ENCODE data around the gene QRFP.
"Not testable (repeated sequence)": the region's sequence is repeated elsewhere in the genome, so short reads cannot be mapped to it uniquely, and the experiment has no call there.

Gene QRFP

DNA sequence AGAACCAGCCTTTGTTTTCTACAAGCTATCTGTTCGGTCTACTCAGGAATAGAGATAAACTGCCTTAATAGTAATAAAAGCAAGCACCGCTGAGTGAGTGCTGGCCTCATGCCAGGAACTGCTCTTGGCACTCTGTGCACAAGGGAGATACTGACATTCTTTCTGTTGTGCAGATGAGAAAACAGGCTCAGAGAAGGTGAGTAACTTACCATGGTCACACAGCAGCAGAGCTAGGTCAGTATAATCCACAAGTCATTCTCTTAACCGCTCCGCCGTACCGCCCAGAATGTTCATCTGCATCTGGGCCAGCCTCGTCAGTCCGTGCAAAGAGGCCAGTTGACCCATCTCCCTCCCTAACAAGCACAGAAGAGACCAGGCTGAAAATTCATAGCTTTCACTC, 27.4 kb downstream of the QRFP start:
- no peak for DNase-seq

- DNase-seq = no peak
Observed at GRCh38 chr9:130868230-130868629, 28.4 kb downstream of the QRFP start.

GRCh38 chr9:130867556-130867955, 29.1 kb downstream of the QRFP start:
- DNase-seq = no peak

- no peak for DNase-seq
Observed at GRCh38 chr9:130866474-130866965, 30.1 kb downstream of the QRFP start.

DNA sequence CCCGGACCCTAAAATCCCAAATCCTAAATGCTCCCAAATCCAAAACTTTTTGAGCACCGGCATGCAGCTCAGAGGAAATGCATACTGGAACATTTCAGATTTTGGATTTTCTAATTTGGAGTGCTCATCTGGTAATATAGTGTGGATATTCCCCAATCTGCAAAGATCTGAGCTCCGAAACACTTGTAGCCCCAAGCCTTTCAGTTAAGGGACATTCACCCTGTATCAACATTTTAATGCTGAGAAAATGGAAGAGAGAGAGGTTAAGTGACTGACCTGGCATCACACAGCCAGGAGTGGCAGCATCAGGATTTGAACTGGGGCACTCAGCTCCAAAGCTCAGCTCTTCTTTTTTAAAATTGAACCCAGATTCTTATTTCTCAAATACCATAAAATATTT, 30.7 kb downstream of the QRFP start:
- DNase-seq = no peak

- DNase-seq = no peak
Observed at GRCh38 chr9:130864541-130864940, 32.1 kb downstream of the QRFP start.

GRCh38 chr9:130862747-130863146, 33.9 kb downstream of the QRFP start:
- DNase-seq = no peak

- DNase-seq = no peak
Observed at GRCh38 chr9:130862217-130862616, 34.4 kb downstream of the QRFP start.

DNA sequence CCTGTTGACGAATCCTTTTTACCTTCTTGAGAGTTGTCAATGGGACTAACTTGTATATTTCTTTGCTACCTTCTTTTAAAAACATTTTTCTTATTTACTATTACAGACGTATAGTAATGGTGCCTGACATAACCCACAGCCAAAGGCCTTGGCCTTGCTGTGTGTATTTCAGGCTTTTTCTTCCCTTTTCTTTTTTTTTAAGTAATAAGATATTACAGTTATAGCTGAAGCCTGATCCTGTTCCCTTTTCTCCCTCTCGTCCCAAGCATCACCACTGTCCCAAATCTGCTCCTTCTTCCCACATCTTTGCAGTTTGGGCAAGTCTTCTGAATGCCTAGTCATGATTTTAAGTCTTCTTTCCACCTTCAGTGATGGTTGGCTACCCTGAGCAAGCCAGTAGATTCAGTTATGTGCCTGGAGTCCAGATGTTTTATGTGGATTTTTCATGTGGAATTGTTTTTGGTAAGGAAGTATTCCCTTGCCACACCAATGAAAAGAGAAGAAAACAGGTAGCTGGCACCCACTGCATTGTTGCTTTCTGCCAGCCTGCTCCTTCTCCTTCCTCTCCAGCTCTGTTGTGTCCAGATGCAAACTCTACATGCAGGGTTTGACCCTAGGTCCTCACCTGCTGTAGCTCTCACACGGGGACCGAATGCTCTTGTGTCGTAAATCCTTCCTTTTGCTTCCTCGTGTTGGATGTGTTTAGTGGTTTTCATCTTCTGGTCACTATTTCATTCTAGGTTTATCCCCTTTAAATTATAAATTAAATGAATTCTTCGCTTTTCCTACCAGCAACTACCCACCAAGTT, 35.0 kb downstream of the QRFP start:
- DNase-seq = no peak

DNA sequence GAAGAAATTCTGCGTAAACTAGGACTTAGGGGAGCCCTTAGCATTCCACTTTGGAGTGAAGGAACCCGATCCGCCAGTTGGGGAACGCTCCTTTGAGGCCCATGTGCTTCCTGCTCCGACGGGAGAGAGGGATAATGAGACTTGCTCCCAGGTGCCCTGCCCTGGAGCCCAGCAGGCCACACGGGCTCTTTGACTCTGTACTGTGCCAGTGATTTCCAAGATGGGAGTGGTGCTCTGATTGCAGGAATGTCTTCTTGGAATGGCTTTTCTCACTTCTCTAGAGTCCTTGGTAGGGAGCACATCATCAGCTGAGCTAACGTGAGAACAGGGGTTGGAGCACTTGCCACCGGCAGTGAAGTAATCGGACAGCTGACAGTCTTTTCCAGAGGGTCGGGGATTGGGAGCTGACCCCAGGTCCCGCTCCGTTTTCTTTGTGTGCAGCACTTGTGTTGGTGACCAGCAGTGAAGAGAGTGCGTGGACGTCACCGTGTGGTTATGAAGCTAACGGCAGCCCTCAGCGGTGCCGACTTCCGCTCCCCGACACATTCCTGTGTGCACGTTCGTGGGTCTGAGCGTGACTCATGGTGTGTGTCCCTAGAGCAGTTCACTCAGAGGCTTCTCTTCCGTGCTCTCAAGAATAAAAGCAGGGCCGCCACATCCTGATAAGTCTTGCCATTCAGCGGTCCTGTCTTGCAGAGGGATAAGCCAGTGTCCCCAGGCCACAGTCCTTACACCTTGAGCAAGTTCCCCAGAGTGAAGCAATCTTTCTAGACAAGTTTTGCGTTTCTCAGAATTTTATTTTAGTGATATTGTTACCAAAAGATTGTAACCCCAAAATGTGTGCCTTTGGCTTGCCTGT, 35.9 kb downstream of the QRFP start:
- no peak for DNase-seq

GRCh38 chr9:130858739-130859705, 37.6 kb downstream of the QRFP start:
- no peak for DNase-seq

- no peak for DNase-seq
Observed at GRCh38 chr9:130857864-130858738, 38.5 kb downstream of the QRFP start.

- no peak for DNase-seq
Observed at GRCh38 chr9:130856474-130856873, 40.1 kb downstream of the QRFP start.

DNA sequence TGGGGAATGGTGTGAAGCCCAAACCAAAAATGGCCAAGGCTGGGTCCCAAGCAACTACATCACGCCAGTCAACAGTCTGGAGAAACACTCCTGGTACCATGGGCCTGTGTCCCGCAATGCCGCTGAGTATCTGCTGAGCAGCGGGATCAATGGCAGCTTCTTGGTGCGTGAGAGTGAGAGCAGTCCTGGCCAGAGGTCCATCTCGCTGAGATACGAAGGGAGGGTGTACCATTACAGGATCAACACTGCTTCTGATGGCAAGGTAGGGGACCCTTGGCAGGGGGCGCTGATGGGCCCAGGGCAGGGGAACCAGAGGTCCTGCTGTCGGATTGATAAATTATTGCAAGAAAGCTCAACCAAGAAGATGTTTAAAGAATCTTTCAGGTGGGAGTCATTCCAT, 41.8 kb downstream of the QRFP start:
- DNase-seq = no peak

DNA sequence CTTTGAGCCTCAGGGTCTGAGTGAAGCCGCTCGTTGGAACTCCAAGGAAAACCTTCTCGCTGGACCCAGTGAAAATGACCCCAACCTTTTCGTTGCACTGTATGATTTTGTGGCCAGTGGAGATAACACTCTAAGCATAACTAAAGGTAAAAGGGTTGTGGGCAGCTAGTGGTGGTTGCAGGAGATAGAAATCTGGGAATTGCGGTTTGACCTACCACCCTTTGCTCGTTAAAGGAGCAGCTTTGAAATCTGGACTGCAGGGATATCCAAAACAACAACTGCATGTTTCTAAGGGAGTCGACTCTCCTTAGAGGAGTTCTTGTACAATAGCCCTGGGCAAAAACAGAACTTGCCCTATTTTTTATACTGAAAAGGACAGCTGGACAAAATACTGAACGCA, 42.5 kb downstream of the QRFP start:
- DNase-seq = no peak

DNA sequence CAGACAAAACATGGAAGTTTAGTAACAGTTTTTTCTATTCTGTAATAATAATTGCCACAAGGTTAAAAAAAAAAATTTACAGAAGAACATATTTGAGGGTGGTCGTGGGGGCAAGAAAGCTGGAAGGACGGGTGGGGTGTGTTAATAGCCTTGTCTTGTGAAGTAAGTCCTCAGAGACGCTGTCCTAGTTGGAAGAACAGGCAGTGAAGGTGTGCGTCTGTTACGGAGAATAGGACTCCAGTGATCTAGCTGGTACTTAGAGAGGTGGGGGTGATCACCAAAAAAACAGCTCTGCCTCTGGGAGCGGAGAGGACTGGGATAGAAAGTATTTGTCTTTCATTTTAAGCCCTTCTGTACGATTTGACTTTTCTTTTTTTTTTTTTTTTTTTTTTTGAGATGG, 43.8 kb downstream of the QRFP start:
- DNase-seq = no peak

DNA sequence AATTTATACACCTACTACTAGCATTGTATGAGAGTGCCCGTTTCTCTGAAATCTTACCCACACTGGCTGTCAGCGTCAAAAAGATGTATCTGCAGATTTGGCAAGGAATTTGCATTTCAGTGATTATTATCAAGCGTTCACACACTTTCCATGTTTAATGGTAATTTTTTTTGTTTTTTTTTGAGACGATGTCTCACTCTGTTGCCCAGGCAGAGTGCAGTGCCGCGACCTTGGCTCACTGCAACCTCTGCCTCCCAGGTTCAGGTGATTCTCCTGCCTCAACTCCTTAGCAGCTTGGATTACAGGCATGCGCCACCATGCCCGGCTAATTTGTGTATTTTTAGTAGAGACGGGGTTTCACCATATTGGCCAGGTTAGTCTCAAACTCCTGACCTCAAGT, 47.3 kb downstream of the QRFP start:
- DNase-seq = no peak

- not testable (repeated sequence) for DNase-seq
Observed at GRCh38 chr9:130848514-130848913, 48.1 kb downstream of the QRFP start.

GRCh38 chr9:130847306-130848217, 49.0 kb downstream of the QRFP start:
- no peak for DNase-seq

- DNase-seq = no peak
Observed at GRCh38 chr9:130846487-130847305, 49.9 kb downstream of the QRFP start.
